ENCODE results near the gene DUSP10.

The DUSP10 gene

GRCh38 chr1:221736714-221737113, 5.2 kb downstream of the DUSP10 start:
- no peak for TF ChIP-seq CTCF (IDR thresholded peaks at IDR 0.05; ENCODE audit: low read depth, low read length)
- Histone ChIP-seq H3K9me3 (ENCODE audit: severe bottlenecking) (no peaks in the 10 kb centered on the region), H3K27me3 (ENCODE audit: insufficient read depth, low read depth, severe bottlenecking) (no peaks in the 10 kb centered on the region), H3K36me3 (no peaks in the 10 kb centered on the region), H3K4me3 (ENCODE audit: low read depth, low read length) (no peak overlapping the region), H3K27ac (no peak overlapping the region)
- no peak for DNase-seq

GRCh38 chr1:221735999-221736398, 5.9 kb downstream of the DUSP10 start:
- no peaks in the 10 kb centered on the region for H3K27me3 ChIP-seq (ENCODE audit: insufficient read depth, low read depth, severe bottlenecking)
- no peak overlapping the region for H3K4me3 ChIP-seq (ENCODE audit: low read depth, low read length)
- H3K27ac ChIP-seq = no peak overlapping the region
- no peaks in the 10 kb centered on the region for H3K9me3 ChIP-seq (ENCODE audit: severe bottlenecking)
- no peak for TF ChIP-seq CTCF (IDR thresholded peaks at IDR 0.05; ENCODE audit: low read depth, low read length)
- no peaks in the 10 kb centered on the region for H3K36me3 ChIP-seq
- no peak for DNase-seq

- H3K27me3 ChIP-seq (ENCODE audit: insufficient read depth, low read depth, severe bottlenecking) = no peaks in the 10 kb centered on the region
- no peak for TF ChIP-seq CTCF (IDR thresholded peaks at IDR 0.05; ENCODE audit: low read depth, low read length)
- H3K36me3 ChIP-seq = no peaks in the 10 kb centered on the region
- H3K9me3 ChIP-seq (ENCODE audit: severe bottlenecking) = no peaks in the 10 kb centered on the region
- H3K4me3 ChIP-seq (ENCODE audit: low read depth, low read length) = no peak overlapping the region
- no peak for DNase-seq
- H3K27ac ChIP-seq = no peak overlapping the region
Observed at GRCh38 chr1:221734187-221734586, 7.7 kb downstream of the DUSP10 start.

- no peak for TF ChIP-seq CTCF (IDR thresholded peaks at IDR 0.05; ENCODE audit: low read depth, low read length)
- Histone ChIP-seq H3K27ac (no peak overlapping the region), H3K27me3 (ENCODE audit: insufficient read depth, low read depth, severe bottlenecking) (no peaks in the 10 kb centered on the region), H3K36me3 (no peaks in the 10 kb centered on the region), H3K4me3 (ENCODE audit: low read depth, low read length) (no peak overlapping the region), H3K9me3 (ENCODE audit: severe bottlenecking) (no peaks in the 10 kb centered on the region)
- DNase-seq = no peak
Observed at GRCh38 chr1:221732052-221732451, 9.8 kb downstream of the DUSP10 start.

GRCh38 chr1:221729771-221730330, 12.0 kb downstream of the DUSP10 start:
- Histone ChIP-seq H3K4me3 (ENCODE audit: low read depth, low read length) (no peak overlapping the region), H3K27ac (no peak overlapping the region), H3K36me3 (no peaks in the 10 kb centered on the region), H3K9me3 (ENCODE audit: severe bottlenecking) (no peaks in the 10 kb centered on the region), H3K27me3 (ENCODE audit: insufficient read depth, low read depth, severe bottlenecking) (no peaks in the 10 kb centered on the region)
- DNase-seq = no peak
- no peak for TF ChIP-seq CTCF (IDR thresholded peaks at IDR 0.05; ENCODE audit: low read depth, low read length)

GRCh38 chr1:221728037-221728505, 13.8 kb downstream of the DUSP10 start:
- Histone ChIP-seq H3K4me3 (ENCODE audit: low read depth, low read length) (no peak overlapping the region), H3K36me3 (no peaks in the 10 kb centered on the region), H3K27me3 (ENCODE audit: insufficient read depth, low read depth, severe bottlenecking) (no peaks in the 10 kb centered on the region), H3K27ac (no peak overlapping the region), H3K9me3 (ENCODE audit: severe bottlenecking) (no peaks in the 10 kb centered on the region)
- no peak for DNase-seq
- no peak for TF ChIP-seq CTCF (IDR thresholded peaks at IDR 0.05; ENCODE audit: low read depth, low read length)
